MM.1S (cell line): ENCODE measurements around the gene LIG1.

ENCODE experiments used
- DNase-seq: peaks from one replicate; pipeline ENCODE4 v3.0.0-alpha.2; 2015
- H2AFZ ChIP-seq: fragments of 300-600 bp; sonication (generic); 2 replicates; pipeline ENCODE4 v1.6.0; 2016; ENCODE audit warnings: antibody characterized with exemption, low read length
- H3F3A ChIP-seq: fragments of 300-600 bp; sonication (generic); 2 replicates; pipeline ENCODE4 v1.6.1; 2016; ENCODE audit warnings: mild to moderate bottlenecking, antibody characterized with exemption, low read length, moderate library complexity, mixed read lengths; ENCODE audit not compliant: insufficient read depth
- H3K27ac ChIP-seq: fragments of 300-600 bp; sonication (generic); 2 replicates; pipeline ENCODE4 v1.5.1; 2016; ENCODE audit warnings: mild to moderate bottlenecking, low read length
- H3K27me3 ChIP-seq: fragments of 300-600 bp; sonication (generic); replicated peaks from 2 replicates; pipeline ENCODE4 v1.6.0; 2016; ENCODE audit warnings: low read length; ENCODE audit not compliant: insufficient read depth
- H3K36me3 ChIP-seq: fragments of 300-600 bp; sonication (generic); replicated peaks from 2 replicates; pipeline ENCODE4 v1.6.1; 2016; ENCODE audit warnings: mild to moderate bottlenecking, low read length, mixed read lengths; ENCODE audit not compliant: insufficient read depth
- H3K4me1 ChIP-seq: fragments of 300-600 bp; sonication (generic); 2 replicates; pipeline ENCODE4 v1.6.1; 2016; ENCODE audit warnings: low read length, mixed read lengths
- H3K4me2 ChIP-seq: fragments of 300-600 bp; sonication (generic); 2 replicates; pipeline ENCODE4 v1.6.0; 2016; ENCODE audit warnings: low read depth, low read length
- H3K4me3 ChIP-seq: fragments of 300-600 bp; sonication (generic); 2 replicates; pipeline ENCODE4 v1.5.1; 2016; ENCODE audit warnings: low read length, mixed read lengths
- H3K79me2 ChIP-seq: fragments of 300-600 bp; sonication (generic); 2 replicates; pipeline ENCODE4 v1.6.1; 2016; ENCODE audit warnings: mixed run types, low read length, mixed read lengths
- H3K9ac ChIP-seq: fragments of 300-600 bp; sonication (generic); 2 replicates; pipeline ENCODE4 v1.6.1; 2016; ENCODE audit warnings: low read length, mixed read lengths
- H3K9me2 ChIP-seq: fragments of 300-600 bp; sonication (generic); replicated peaks from 2 replicates; pipeline ENCODE4 v1.6.1; 2016; ENCODE audit warnings: mild to moderate bottlenecking, low read length, mixed read lengths; ENCODE audit not compliant: insufficient read depth
- H3K9me3 ChIP-seq: fragments of 300-600 bp; sonication (generic); replicated peaks from 2 replicates; pipeline ENCODE4 v1.6.1; 2016; ENCODE audit warnings: mild to moderate bottlenecking, low read length, mixed read lengths; ENCODE audit not compliant: insufficient read depth
- H4K20me1 ChIP-seq: fragments of 300-600 bp; sonication (generic); 2 replicates; pipeline ENCODE4 v1.6.1; 2016; ENCODE audit warnings: mild to moderate bottlenecking, low read length, moderate library complexity, mixed read lengths; ENCODE audit not compliant: insufficient read depth
- CTCF ChIP-seq: fragments of 300-600 bp; sonication (generic); IDR thresholded peaks from 2 replicates; pipeline ENCODE4 v1.5.1; 2016; ENCODE audit warnings: antibody characterized with exemption, low read length, mixed read lengths
- EZH2 ChIP-seq: fragments of 300-600 bp; sonication (generic); optimal IDR thresholded peaks from 2 replicates; pipeline ENCODE3; 2017; ENCODE audit warnings: low read depth, mild to moderate bottlenecking, antibody characterized with exemption, low read length, mixed read lengths
- EZH2phosphoT487 ChIP-seq: fragments of 300-600 bp; sonication (generic); IDR thresholded peaks from 2 replicates; pipeline ENCODE4 v1.6.1; 2018; ENCODE audit warnings: antibody characterized with exemption, low read length

The LIG1 gene

DNA sequence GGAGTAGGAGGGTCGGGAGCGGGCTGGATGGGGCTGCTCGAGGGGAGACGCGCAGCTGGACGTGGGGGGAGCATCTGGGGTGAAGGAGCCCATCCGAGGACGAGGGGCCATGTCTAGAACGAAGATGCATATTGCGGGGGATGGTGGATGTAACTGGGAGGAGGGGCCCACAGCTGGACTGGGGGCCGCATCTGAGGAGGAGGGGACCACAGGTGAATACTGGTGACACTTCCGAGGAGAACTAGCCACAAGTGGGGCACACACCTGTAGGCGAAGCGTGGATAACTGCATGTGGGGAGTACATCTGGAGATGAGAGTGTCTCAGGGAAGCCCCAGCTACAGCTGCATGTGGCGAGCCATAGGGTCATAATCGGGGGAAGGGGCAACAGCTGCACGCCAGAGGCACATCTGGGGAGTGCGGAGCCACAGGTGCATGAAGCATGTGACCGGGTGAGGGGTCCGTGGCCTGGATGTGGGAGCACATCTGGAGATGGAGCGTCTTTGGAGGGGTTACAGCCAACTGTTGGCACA lies 738 bp upstream of the LIG1 start:
- Histone ChIP-seq H3K27ac (no peak overlapping the region), H3K79me2 (peaks cover 50% of the 10 kb centered on the region), H3K4me2 (peak overlapping the region; percentile 82), H3K9ac (peak overlapping the region; percentile 96), H3K36me3 (no peaks in the 10 kb centered on the region), H3F3A (peaks cover 10% of the 10 kb centered on the region), H4K20me1 (peaks cover 8% of the 10 kb centered on the region), H3K27me3 (no peaks in the 10 kb centered on the region), H2AFZ (peak overlapping the region; percentile 93), H3K4me3 (peak overlapping the region; percentile 99), H3K9me3 (no peaks in the 10 kb centered on the region), H3K9me2 (no peaks in the 10 kb centered on the region), H3K4me1 (peaks cover 23% of the 10 kb centered on the region)
- DNase-seq, result peak; percentile 21
- no peak for TF ChIP-seq EZH2phosphoT487
- no peak for TF ChIP-seq EZH2
- TF ChIP-seq CTCF, result no peak

- peak overlapping the region; percentile 99 for H3K4me3 ChIP-seq
- H3K9me3 ChIP-seq, result no peaks in the 10 kb centered on the region
- H3K27ac ChIP-seq, result peak overlapping the region; percentile 92; the same call in 1 of the 2 replicates
- peaks cover 60% of the 10 kb centered on the region for H3K79me2 ChIP-seq
- no peaks in the 10 kb centered on the region for H3K27me3 ChIP-seq
- peak overlapping the region; percentile 96; the same call in 1 of the 2 replicates for H3K9ac ChIP-seq
- H3F3A ChIP-seq, result peaks cover 10% of the 10 kb centered on the region
- no peak overlapping the region for H2AFZ ChIP-seq
- peak; percentile 82 for DNase-seq
- no peaks in the 10 kb centered on the region; the same call in 1 of the 2 replicates for H3K36me3 ChIP-seq
- peak overlapping the region; percentile 83; the same call in 1 of the 2 replicates for H3K4me2 ChIP-seq
- TF ChIP-seq EZH2phosphoT487 (no peak), EZH2 (no peak), CTCF (no peak)
- H3K9me2 ChIP-seq, result no peaks in the 10 kb centered on the region
- H4K20me1 ChIP-seq, result peaks cover 8% of the 10 kb centered on the region
- H3K4me1 ChIP-seq, result peaks cover 23% of the 10 kb centered on the region
These were observed 586 bp downstream of the LIG1 start for GRCh38 chr19:48169578-48169938.

DNA sequence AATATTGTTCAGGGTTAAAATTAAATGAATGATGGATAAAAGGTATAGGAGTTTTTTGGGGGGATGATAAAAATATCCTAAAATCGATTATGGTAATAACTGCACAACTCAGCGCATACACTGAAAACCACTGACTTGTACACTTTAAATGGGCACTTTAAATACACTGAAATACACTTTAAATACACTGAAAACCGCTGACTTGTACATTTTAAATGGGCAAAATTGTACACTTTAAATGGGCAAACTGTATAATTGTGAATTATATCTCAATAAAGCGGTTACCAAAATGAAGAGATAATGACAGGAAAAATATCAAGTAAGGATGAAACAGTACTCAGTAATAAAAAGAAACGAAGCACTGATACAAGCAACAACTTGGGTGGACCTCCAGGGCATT lies 1.5 kb downstream of the LIG1 start:
- no peaks in the 10 kb centered on the region for H3K9me3 ChIP-seq
- H3K4me3 ChIP-seq, result no peak overlapping the region
- H3F3A ChIP-seq, result peaks cover 3% of the 10 kb centered on the region; the same call in 1 of the 2 replicates
- peaks cover 8% of the 10 kb centered on the region for H4K20me1 ChIP-seq
- H2AFZ ChIP-seq, result no peak overlapping the region
- TF ChIP-seq EZH2phosphoT487, result no peak
- TF ChIP-seq EZH2, result no peak
- TF ChIP-seq CTCF, result no peak
- H3K79me2 ChIP-seq, result peaks cover 65% of the 10 kb centered on the region
- no peak for DNase-seq
- no peak overlapping the region for H3K9ac ChIP-seq
- no peaks in the 10 kb centered on the region for H3K27me3 ChIP-seq
- no peak overlapping the region for H3K27ac ChIP-seq
- peak overlapping the region; percentile 56; the same call in 1 of the 2 replicates for H3K4me2 ChIP-seq
- no peaks in the 10 kb centered on the region; the same call in 1 of the 2 replicates for H3K36me3 ChIP-seq
- H3K4me1 ChIP-seq, result peaks cover 16% of the 10 kb centered on the region
- no peaks in the 10 kb centered on the region for H3K9me2 ChIP-seq
